HG03097 (cell line): ENCODE results near the gene NUP62.

Experiments used
- ATAC-seq: cut with Tn5 transposase; IDR thresholded peaks from one replicate; pipeline ENCODE4 v1.9.1; 2021; ENCODE audit not compliant: unreplicated experiment, low FRiP score

NUP62 gene

GRCh38 chr19:49884109-49884508, 45.2 kb downstream of the NUP62 start:
- no peak for ATAC-seq

- no peak for ATAC-seq
Measured at GRCh38 chr19:49883094-49883493, 46.2 kb downstream of the NUP62 start.

GRCh38 chr19:49882643-49883042, 46.7 kb downstream of the NUP62 start:
- no peak for ATAC-seq

GRCh38 chr19:49881672-49882394, 47.5 kb downstream of the NUP62 start:
- ATAC-seq, result no peak

- ATAC-seq, result no peak
Measured at GRCh38 chr19:49881186-49881585, 48.1 kb downstream of the NUP62 start.

GRCh38 chr19:49880162-49880869, 49.0 kb downstream of the NUP62 start:
- no peak for ATAC-seq

GRCh38 chr19:49879243-49879963, 49.9 kb downstream of the NUP62 start:
- no peak for ATAC-seq

GRCh38 chr19:49878744-49879070, 50.6 kb downstream of the NUP62 start:
- no peak for ATAC-seq

GRCh38 chr19:49877879-49878743, 51.2 kb downstream of the NUP62 start:
- peak; percentile 34 for ATAC-seq

- peak; percentile 59 for ATAC-seq
Measured at GRCh38 chr19:49877020-49877878, 52.1 kb downstream of the NUP62 start, which contains the start of the genes AKT1S1 and TBC1D17. AKT1S1 (minus strand) TSS chr19:49877355; CDS start chr19:49873295, 4,060 bp downstream. TBC1D17 (plus strand) TSS chr19:49877702; CDS start chr19:49877724, 22 bp downstream.

- peak; percentile 39 for ATAC-seq
Measured at GRCh38 chr19:49876422-49877019, 52.8 kb downstream of the NUP62 start.

GRCh38 chr19:49875857-49876421, 53.4 kb downstream of the NUP62 start:
- no peak for ATAC-seq

GRCh38 chr19:49875177-49875576, 54.1 kb downstream of the NUP62 start:
- ATAC-seq, result no peak

GRCh38 chr19:49874503-49875157, 54.7 kb downstream of the NUP62 start:
- no peak for ATAC-seq

GRCh38 chr19:49873834-49874233, 55.5 kb downstream of the NUP62 start:
- ATAC-seq, result no peak

- no peak for ATAC-seq
Measured at GRCh38 chr19:49873129-49873521, 56.2 kb downstream of the NUP62 start.

GRCh38 chr19:49872245-49873128, 56.8 kb downstream of the NUP62 start:
- no peak for ATAC-seq
